Measurements from ENCODE around the gene CRB1.

GRCh38 chr1:197496722-197497121 is 228.7 kb downstream of the CRB1 start:
- TF ChIP-seq CTCF (IDR thresholded peaks at IDR 0.05; ENCODE audit: low read length) (no peak), EZH2 (IDR thresholded peaks at IDR 0.05; ENCODE audit: borderline replicate concordance, low read length) (no peak)

Measured in OCI-LY1 (cell line).